Activated CD4-positive, alpha-beta T cell treated with anti-CD3 and anti-CD28 coated beads for 36 hours (primary cell): ENCODE data around the gene PLD4. TPM values are rescaled to one million over a fixed set of nuclear protein-coding genes. Genes with fewer than 3 reads are reported as not detected.

ENCODE experiments used
- ATAC-seq: fragments of 200-7000 bp; cut with Tn5 transposase; one replicate; pipeline ENCODE4 v1.10.0; 2021; ENCODE audit warnings: mild to moderate bottlenecking, moderate library complexity
- CTCF ChIA-PET: fragments of 350-600 bp; sonication (Branson Sonifier 250); formaldehyde crosslinking; loops from one replicate; lab custom pipeline; 2021; ENCODE audit warnings: antibody characterized with exemption; lab: Charles Lee
- POLR2A ChIA-PET: fragments of 350-600 bp; sonication (Branson Sonifier 250); formaldehyde crosslinking; loops from one replicate; lab custom pipeline; 2021; ENCODE audit warnings: antibody characterized with exemption, inconsistent platforms; lab: Charles Lee
- DNase-seq: peaks from one replicate; pipeline ENCODE4 v3.0.0-alpha.2; 2020
- H3K27ac Mint-ChIP-seq: one replicate; pipeline ENCODE4 v1.8.0; 2021; ENCODE audit warnings: mixed read lengths
- H3K27me3 Mint-ChIP-seq: one replicate; pipeline ENCODE4 v1.8.0; 2021; ENCODE audit warnings: mixed read lengths
- H3K36me3 Mint-ChIP-seq: one replicate; pipeline ENCODE4 v1.8.0; 2021; ENCODE audit warnings: low read depth, mixed read lengths
- H3K4me1 Mint-ChIP-seq: one replicate; pipeline ENCODE4 v1.8.0; 2021; ENCODE audit warnings: mixed read lengths
- H3K4me3 Mint-ChIP-seq: one replicate; pipeline ENCODE4 v1.8.0; 2021; ENCODE audit warnings: mild to moderate bottlenecking, moderate library complexity, mixed read lengths
- H3K9me3 Mint-ChIP-seq: one replicate; pipeline ENCODE4 v1.8.0; 2021; ENCODE audit warnings: low read depth, mixed read lengths
- intact Hi-C, 2 experiments: fragments of 100-400 bp; cut with DNase I in 1 of 2; cut with micrococcal nuclease in 1 of 2; formaldehyde crosslinking; loops; one replicate each; pipeline versions ENCODE4 v1.14.2 to v1.15.1; 2022 to 2024; cut with DNase I, micrococcal nuclease
- total RNA-seq, 2 experiments: library from RNA; stranded (reverse); gene quantifications; one replicate each; pipeline ENCODE4 v1.2.3, GENCODE V29; 2021

PLD4 gene
- total RNA-seq, 2 experiments from 2014 or later: not detected

DNA sequence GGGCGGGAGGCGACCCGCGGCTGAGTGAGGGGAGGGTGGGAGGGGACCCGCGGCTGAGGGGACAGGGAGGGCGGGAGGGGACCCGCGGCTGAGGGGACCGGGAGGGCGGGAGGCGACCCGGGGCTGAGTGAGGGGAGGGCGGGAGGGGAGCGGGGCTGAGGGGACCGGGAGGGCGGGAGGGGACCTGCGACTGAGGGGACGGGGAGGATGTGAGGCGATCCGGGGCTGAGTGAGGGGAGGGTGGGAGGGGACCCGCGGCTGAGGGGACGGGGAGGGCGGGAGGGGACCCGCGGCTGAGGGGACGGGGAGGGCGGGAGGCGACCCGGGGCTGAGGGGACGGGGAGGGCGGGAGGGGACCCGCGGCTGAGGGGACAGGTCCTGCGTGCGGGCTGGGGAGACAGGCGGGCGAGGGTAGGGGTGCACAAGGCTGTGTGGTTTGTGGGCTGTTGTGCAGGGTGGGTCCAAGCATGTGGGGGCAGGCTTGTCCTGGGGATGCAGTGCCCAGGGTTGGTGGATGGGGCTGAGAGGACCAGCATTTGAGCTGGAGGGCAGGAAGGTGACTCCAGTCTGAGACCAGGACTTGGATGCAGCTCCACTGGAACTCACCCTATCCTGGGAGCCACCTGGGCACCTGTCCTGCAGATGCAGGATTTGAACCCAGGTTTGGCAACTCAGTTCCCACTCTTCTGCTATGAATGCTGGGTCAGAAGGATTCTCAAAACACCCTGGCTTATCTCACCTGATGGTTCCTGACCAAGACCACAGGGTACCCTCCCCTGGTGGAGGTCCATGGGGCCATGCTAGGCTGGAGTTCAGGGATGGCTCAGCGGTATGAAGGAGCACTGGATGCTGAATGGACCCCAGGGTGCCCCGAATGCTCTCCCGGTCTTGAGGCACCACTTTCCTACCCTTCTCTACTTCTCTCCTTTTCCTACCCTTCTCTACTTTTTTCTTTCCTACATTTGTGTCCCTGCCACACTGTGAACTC, 9.4 kb downstream of the PLD4 start:
- ATAC-seq (no peak), DNase-seq (no peak)
- Mint-ChIP-seq H3K27me3 (peaks cover 8% of the 10 kb centered on the region), H3K4me3 (peak overlapping the region; percentile 7), H3K27ac (no peak overlapping the region), H3K4me1 (no peaks in the 10 kb centered on the region), H3K36me3 (no peaks in the 10 kb centered on the region), H3K9me3 (no peaks in the 10 kb centered on the region)
- POLR2A ChIA-PET: no interaction called here
- intact Hi-C loops: loop anchor here in 1 of 2 experiments (1.0 to 5.0 kb wide), 4 partner anchors 87 to 418 kb away; partner anchors contain the start of genes CDCA4 and SIVA1
- CTCF ChIA-PET: interaction anchor here (0.6 to 1.7 kb wide), 7 partner anchors 12 to 435 kb away, joined by 3 to 5 read pairs (median 4); partner anchors contain the start of gene SIVA1

DNA sequence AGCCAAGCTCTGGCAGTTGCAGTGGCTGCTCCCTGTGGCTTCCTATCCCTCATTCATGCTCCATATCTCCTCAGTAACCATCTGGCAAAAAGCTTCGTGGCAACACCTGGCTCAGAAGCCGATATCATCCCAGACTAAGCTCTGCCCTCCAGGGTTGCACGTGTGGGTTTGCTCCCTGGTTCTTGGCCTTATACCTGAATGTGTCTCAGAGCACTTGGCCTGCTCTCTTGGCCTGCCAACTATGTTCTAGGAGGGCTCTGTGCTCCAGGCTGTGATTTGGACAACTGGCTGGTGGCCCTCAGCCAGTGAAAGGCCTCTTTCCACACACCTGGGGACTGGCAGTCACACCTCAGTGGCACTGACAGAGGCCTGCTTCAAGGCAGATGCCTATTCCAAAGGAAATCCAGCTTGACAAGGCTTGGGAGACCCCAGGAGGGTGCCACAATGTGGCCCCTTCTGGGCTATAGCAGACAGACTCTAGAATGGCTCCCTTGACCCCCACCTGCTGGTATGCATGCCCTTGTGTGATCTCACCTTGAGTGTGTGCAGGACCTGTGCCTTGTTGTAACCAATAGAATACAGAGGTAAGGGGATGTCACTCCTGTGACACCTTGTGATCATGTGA, 10.5 kb downstream of the PLD4 start:
- no peaks in the 10 kb centered on the region for H3K36me3 Mint-ChIP-seq
- no peaks in the 10 kb centered on the region for H3K9me3 Mint-ChIP-seq
- no peak overlapping the region for H3K4me3 Mint-ChIP-seq
- intact Hi-C loops: loop anchor here in 1 of 2 experiments (5.0 kb wide), 1 partner anchor 1178 kb away; no protein-coding TSS in a partner anchor
- POLR2A ChIA-PET: no interaction called here
- ATAC-seq (no peak), DNase-seq (no peak)
- peaks cover 8% of the 10 kb centered on the region for H3K27me3 Mint-ChIP-seq
- H3K27ac Mint-ChIP-seq: no peak overlapping the region
- CTCF ChIA-PET: interaction anchor here (0.5 to 1.7 kb wide), 7 partner anchors 11 to 417 kb away, joined by 3 to 5 read pairs (median 4); partner anchors contain the start of gene SIVA1
- no peaks in the 10 kb centered on the region for H3K4me1 Mint-ChIP-seq

DNA sequence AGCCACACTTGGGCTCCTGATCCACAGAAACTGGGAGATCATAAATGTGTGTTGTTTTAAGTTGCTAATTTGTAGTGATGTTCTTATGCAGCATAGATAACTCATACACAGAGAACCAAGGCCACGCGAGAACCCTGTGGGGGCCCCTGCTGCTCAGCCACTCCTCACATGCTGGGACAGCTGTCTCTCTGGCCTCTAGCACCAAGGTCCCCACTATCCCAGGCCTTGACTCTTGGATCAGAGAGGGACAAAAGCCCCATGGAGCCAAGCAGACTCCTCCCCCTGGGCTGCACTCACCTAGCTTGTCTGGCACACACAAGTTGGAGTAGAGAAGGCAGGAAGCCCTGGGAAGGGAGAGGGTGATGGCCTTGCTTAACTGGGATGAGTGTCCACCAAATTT, 11.3 kb downstream of the PLD4 start:
- ChIA-PET POLR2A (no interaction called here), CTCF (interaction anchor here (0.7 to 1.7 kb wide), 2 partner anchors 10 to 26 kb away, joined by 3 to 5 read pairs; no protein-coding TSS in a partner anchor)
- Mint-ChIP-seq H3K4me1 (no peaks in the 10 kb centered on the region), H3K9me3 (no peaks in the 10 kb centered on the region), H3K27me3 (peaks cover 8% of the 10 kb centered on the region), H3K36me3 (no peaks in the 10 kb centered on the region), H3K4me3 (no peak overlapping the region), H3K27ac (no peak overlapping the region)
- ATAC-seq (no peak), DNase-seq (no peak)
- intact Hi-C loops: loop anchor here in 1 of 2 experiments (5.0 kb wide), 1 partner anchor 1179 kb away; no protein-coding TSS in a partner anchor

DNA sequence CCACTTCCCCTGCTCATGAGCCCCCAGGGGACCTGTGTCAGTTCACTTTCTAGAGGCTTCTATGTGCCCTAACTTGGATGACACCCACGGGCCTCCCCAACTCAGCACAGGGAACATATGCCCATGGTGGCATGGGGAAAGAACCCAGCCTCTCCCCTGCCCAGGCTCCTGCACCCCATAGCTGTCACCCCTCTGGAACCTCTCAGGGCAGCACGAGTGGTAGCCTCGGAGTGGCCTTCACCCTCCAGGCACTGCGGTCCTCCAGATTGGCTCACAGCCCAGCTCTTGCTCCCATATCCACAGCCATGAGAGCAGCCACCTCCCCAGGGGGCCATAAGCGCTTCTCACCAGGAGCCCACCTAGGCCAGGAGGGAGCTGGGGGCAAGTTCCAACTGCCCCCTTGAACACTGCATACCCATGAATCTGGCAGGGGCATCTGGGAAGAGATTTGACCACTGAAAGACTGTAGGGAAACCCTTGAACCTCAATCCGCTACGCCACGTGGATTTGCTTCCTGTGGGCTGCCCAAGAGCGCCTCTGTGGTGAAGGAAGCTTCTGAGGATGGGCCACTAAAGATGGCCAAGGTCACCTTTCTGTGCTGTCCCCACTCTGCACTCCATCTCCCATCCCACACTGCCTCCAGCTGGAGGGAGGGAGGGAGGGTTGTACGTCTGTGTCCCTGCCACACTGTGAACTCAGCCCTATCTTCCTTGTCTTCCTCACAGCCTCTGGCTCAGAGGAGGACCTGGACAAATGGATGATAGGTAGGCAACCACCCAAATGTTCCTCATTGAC, 11.9 kb downstream of the PLD4 start:
- DNase-seq: no peak
- Mint-ChIP-seq H3K27ac (no peak overlapping the region), H3K9me3 (no peaks in the 10 kb centered on the region), H3K27me3 (peaks cover 8% of the 10 kb centered on the region), H3K4me1 (no peaks in the 10 kb centered on the region), H3K36me3 (no peaks in the 10 kb centered on the region), H3K4me3 (no peak overlapping the region)
- ChIA-PET POLR2A (no interaction called here), CTCF (interaction anchor here (0.6 to 1.7 kb wide), 4 partner anchors 9 to 86 kb away, joined by 3 to 5 read pairs (median 3); no protein-coding TSS in a partner anchor)
- intact Hi-C loops: loop anchor here in 1 of 2 experiments (5.0 kb wide), 1 partner anchor 1179 kb away; no protein-coding TSS in a partner anchor
- ATAC-seq: no peak

DNA sequence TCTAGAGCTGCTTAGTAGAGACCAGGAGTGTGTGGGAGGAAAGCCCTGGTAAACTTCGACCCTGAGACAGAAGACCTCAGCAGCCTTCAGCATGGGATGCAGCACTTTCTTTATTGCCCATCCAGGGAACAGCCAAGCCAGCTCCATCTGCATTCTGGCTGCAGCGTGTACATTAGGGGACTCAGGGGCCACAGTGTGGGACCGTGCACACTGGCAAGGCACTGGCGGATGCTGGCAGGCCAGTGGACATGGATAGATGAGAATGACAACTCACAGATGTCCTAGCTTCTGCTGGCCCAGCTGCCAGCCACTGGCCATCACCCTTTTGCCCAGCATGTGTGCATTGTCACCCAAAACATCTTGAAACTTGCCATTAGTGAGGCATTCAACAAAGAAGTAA, 12.5 kb downstream of the PLD4 start:
- H3K36me3 Mint-ChIP-seq: no peaks in the 10 kb centered on the region
- CTCF ChIA-PET: interaction anchor here (0.6 to 0.7 kb wide), 2 partner anchors 20 to 86 kb away, joined by 3 read pairs; no protein-coding TSS in a partner anchor

DNA sequence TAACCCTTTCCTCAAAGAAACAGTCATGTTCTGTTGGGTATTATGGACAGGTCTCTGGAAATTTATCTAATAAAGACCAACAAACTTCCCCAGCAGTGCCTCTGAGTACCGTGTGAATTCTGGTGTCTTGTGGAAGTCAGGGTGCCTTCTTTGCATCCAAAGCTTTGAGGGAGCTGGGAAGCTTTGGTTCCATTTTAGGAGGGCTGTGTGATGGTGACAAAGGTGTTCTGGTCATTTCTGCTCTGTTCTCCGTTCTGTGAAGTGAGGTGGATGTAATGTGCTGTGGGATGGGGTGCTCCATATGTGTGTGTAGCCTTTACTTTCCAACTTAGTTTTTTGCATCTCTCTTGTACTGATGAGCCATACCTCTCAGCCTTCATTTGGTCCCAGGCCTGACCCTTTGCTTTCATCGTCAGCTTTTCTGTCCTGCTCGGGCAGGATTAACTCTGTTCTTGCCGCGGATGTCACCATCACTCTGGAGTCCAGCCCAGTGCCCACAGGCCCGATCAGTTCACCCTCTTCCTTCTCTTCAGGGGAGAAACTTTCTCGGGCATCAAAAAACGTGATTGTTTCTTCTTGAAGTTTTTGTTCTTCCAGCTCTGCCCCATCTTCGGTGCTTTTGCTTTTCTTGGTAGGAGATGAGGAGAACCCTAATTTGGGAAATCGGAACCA, 13.2 kb downstream of the PLD4 start:
- DNase-seq (no peak), ATAC-seq (no peak)
- Mint-ChIP-seq H3K9me3 (no peaks in the 10 kb centered on the region), H3K4me3 (no peak overlapping the region), H3K36me3 (no peaks in the 10 kb centered on the region), H3K4me1 (no peaks in the 10 kb centered on the region), H3K27me3 (peaks cover 8% of the 10 kb centered on the region), H3K27ac (no peak overlapping the region)
- CTCF ChIA-PET: interaction anchor here (0.7 kb wide), 1 partner anchor 19 kb away, joined by 3 read pairs; no protein-coding TSS in a partner anchor
- intact Hi-C loops: loop anchor here in 1 of 2 experiments (5.0 kb wide), 1 partner anchor 1181 kb away; no protein-coding TSS in a partner anchor
- POLR2A ChIA-PET: no interaction called here

More for the DNA sequence above, 12.5 kb downstream of the PLD4 start:
- DNase-seq (no peak), ATAC-seq (no peak)
- H3K4me1 Mint-ChIP-seq: no peaks in the 10 kb centered on the region
- no peak overlapping the region for H3K27ac Mint-ChIP-seq
- POLR2A ChIA-PET: no interaction called here
- peaks cover 8% of the 10 kb centered on the region for H3K27me3 Mint-ChIP-seq
- intact Hi-C loops: loop anchor here in 1 of 2 experiments (5.0 kb wide), 1 partner anchor 1180 kb away; no protein-coding TSS in a partner anchor
- no peaks in the 10 kb centered on the region for H3K9me3 Mint-ChIP-seq
- H3K4me3 Mint-ChIP-seq: no peak overlapping the region

DNA sequence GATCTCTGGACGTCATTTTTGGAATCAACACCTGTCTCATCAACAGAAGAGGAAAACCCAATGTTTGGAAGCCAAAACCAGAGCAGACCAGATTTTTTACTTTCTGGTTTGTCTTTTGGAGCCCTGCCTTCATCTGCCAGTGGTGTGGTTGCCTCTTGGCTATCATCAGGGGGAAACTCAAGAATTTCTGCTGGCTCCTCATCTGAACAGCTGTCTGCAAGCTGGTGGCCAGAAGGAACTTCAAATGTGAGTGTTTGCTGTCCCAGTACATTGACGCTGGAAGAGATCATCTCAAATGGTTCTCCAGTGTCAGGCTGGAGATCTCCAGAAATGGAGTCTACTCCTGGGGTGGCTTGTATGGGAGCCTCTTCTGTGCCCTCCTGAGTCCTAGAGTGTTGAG, 13.8 kb downstream of the PLD4 start:
- peaks cover 8% of the 10 kb centered on the region for H3K27me3 Mint-ChIP-seq
- H3K4me3 Mint-ChIP-seq: no peak overlapping the region
- CTCF ChIA-PET: no interaction called here
- DNase-seq: no peak
- no peaks in the 10 kb centered on the region for H3K36me3 Mint-ChIP-seq
- no peak for ATAC-seq
- POLR2A ChIA-PET: no interaction called here
- H3K9me3 Mint-ChIP-seq: no peaks in the 10 kb centered on the region
- no peak overlapping the region for H3K27ac Mint-ChIP-seq
- H3K4me1 Mint-ChIP-seq: no peaks in the 10 kb centered on the region
- intact Hi-C loops: loop anchor here in 1 of 2 experiments (5.0 kb wide), 1 partner anchor 1181 kb away; no protein-coding TSS in a partner anchor

DNA sequence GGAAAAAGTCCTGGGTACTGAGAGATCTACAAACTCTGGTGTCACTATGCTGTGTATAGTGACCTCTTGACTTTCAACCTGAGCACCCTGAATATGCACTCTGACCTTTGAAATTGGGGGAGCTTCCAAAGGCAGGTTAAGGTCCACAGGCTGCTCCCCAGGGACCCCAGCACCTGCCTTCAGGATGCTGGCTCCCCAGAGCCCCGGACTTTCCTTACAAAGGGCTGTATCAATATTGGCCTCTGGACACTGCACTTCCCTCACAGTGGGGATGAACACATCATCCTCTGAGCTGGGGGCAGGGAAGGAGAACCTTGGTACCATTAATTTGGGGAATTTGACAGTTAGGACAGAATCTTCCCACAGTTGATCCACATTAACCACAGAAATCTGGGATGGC, 14.3 kb downstream of the PLD4 start:
- Mint-ChIP-seq H3K36me3 (no peaks in the 10 kb centered on the region), H3K27me3 (peaks cover 8% of the 10 kb centered on the region), H3K9me3 (no peaks in the 10 kb centered on the region), H3K27ac (no peak overlapping the region), H3K4me1 (no peaks in the 10 kb centered on the region), H3K4me3 (no peak overlapping the region)
- intact Hi-C loops: loop anchor here in 1 of 2 experiments (5.0 kb wide), 1 partner anchor 1182 kb away; no protein-coding TSS in a partner anchor
- DNase-seq (no peak), ATAC-seq (no peak)
- ChIA-PET CTCF (no interaction called here), POLR2A (no interaction called here)

DNA sequence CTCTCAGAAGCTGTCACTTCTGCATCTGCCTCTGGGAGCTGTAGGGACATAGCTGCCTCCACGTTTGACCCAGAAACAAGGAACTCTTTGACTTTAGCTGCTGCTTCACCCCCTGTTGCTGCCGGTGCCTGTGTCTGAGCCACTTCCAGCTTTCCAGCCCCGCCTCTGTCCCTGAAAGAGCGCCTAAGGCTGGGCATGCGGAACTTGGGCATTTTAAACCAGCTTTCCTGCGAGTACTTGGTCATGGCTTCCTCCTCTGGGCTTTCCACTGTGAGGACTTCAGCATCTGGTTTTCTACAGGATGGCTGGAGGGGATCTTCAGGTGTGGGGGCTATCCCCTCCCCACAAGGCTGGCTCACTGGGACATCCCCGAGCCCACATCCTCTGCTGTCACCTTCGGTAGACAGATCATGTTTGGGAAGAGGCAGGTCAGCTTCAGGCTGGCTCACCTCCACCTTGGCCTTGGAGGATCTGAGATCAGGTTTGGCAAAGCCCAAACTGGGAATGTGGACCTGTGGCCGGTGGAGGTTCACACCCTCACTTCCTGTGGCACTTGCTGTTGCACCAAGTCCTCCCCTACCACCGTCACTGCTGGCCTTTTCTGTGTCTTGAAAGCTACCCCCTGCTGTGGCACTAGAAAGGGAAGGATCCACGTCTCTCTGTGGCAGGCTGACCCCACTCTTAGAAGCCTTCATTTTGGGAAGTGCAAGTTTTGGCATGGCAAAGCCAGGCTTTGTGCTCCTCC, 15.2 kb downstream of the PLD4 start:
- Mint-ChIP-seq H3K9me3 (no peaks in the 10 kb centered on the region), H3K4me1 (no peaks in the 10 kb centered on the region), H3K27ac (no peak overlapping the region), H3K36me3 (no peaks in the 10 kb centered on the region), H3K4me3 (no peak overlapping the region), H3K27me3 (peaks cover 3% of the 10 kb centered on the region)
- POLR2A ChIA-PET: no interaction called here
- intact Hi-C loops: loop anchor here in 1 of 2 experiments (5.0 kb wide), 1 partner anchor 1183 kb away; no protein-coding TSS in a partner anchor
- no peak for ATAC-seq
- CTCF ChIA-PET: interaction anchor here (0.8 to 1.1 kb wide), 2 partner anchors 35 to 412 kb away, joined by 3 read pairs; no protein-coding TSS in a partner anchor
- DNase-seq: no peak
